K562 (cell line): Measurements from ENCODE around the gene ATAD3C. TPM values are rescaled to one million over a fixed set of nuclear protein-coding genes. Genes with fewer than 3 reads are reported as not detected.

Experiments used
- ARID3A ChIP-seq: IDR thresholded peaks from 2 replicates; pipeline ENCODE4 v1.6.1; 2012; ENCODE audit warnings: low read depth, low read length, improper control_type of control experiment, borderline replicate concordance
- ATF4 ChIP-seq: fragments of 450-650 bp; formaldehyde crosslinking; IDR thresholded peaks from 2 replicates; pipeline ENCODE4 v1.4.0; 2022; ENCODE audit warnings: mild to moderate bottlenecking, moderate library complexity
- CBFB ChIP-seq: sonication (generic); formaldehyde crosslinking; IDR thresholded peaks from 2 replicates; pipeline ENCODE4 v1.4.0; 2020; ENCODE audit warnings: mild to moderate bottlenecking, missing genetic modification reagents
- CREB1 ChIP-seq, 2 experiments: sonication (generic) in 1 of 2; formaldehyde crosslinking in 1 of 2; IDR thresholded peaks; 2 replicates each; pipeline versions ENCODE4 v1.6.1 to v1.8.0; 2012 to 2022; ENCODE audit warnings: inconsistent platforms in 1 of 2, mild to moderate bottlenecking in 1 of 2, missing genetic modification reagents in 1 of 2, moderate library complexity in 1 of 2
- CTCF ChIP-seq, 3 experiments: IDR thresholded peaks in 2 of 3; conservative IDR thresholded peaks in 1 of 3; 2 replicates each; pipeline ENCODE4 v1.5.1; 2011 to 2012; ENCODE audit warnings: low read length in 3 of 3, mild to moderate bottlenecking in 3 of 3, control low read depth in 2 of 3, improper control_type of control experiment in 1 of 3, inconsistent platforms in 1 of 3, low read depth in 1 of 3, mixed read lengths in 1 of 3, moderate library complexity in 1 of 3; ENCODE audit not compliant: insufficient read depth in 2 of 3
- KDM2B ChIP-seq: fragments of 250-450 bp; sonication (Bioruptor Pico); IDR thresholded peaks from 2 replicates; pipeline ENCODE4 v1.8.0; 2021; ENCODE audit warnings: mild to moderate bottlenecking, moderate library complexity
- L3MBTL2 ChIP-seq: fragments of 450-650 bp; IDR thresholded peaks from 2 replicates; pipeline ENCODE4 v1.6.1; 2016; ENCODE audit warnings: mild to moderate bottlenecking, moderate library complexity
- MAX ChIP-seq: sonication (generic); formaldehyde crosslinking; IDR thresholded peaks from 2 replicates; pipeline ENCODE4 v1.9.0; 2022; ENCODE audit warnings: mild to moderate bottlenecking, missing genetic modification reagents
- MBD2 ChIP-seq: sonication (generic); IDR thresholded peaks from 2 replicates; pipeline ENCODE4 v1.6.1; 2016; ENCODE audit warnings: low read depth, borderline replicate concordance
- POLR2G ChIP-seq: fragments of 200-400 bp; formaldehyde crosslinking; IDR thresholded peaks from 2 replicates; pipeline ENCODE4 v1.6.1; 2017; ENCODE audit warnings: low read depth, mild to moderate bottlenecking, antibody characterized with exemption, low read length, moderate library complexity
- SETDB1 ChIP-seq: IDR thresholded peaks from one replicate; pipeline ENCODE4 v1.6.1; 2012; ENCODE audit warnings: low read length, control low read depth, inconsistent platforms
- THAP12 ChIP-seq: fragments of 250-450 bp; sonication (Bioruptor Pico); IDR thresholded peaks from 2 replicates; pipeline ENCODE4 v1.9.0; 2021; ENCODE audit warnings: mild to moderate bottlenecking, inconsistent platforms
- WHSC1 ChIP-seq: IDR thresholded peaks from one replicate; pipeline ENCODE4 v1.6.1; 2012; ENCODE audit warnings: low read length, control low read depth, inconsistent platforms
- ZHX1 ChIP-seq: fragments of 150-350 bp; conservative IDR thresholded peaks from 2 replicates; pipeline ENCODE4 v1.6.1; 2014; ENCODE audit warnings: low read length
- ZNF668 ChIP-seq: fragments of 250-450 bp; sonication (Bioruptor Pico); IDR thresholded peaks from 2 replicates; pipeline ENCODE4 v1.8.0; 2022; ENCODE audit warnings: mild to moderate bottlenecking, inconsistent platforms
- ZNF764 ChIP-seq: fragments of 250-450 bp; sonication (Bioruptor Pico); IDR thresholded peaks from 2 replicates; pipeline ENCODE4 v1.4.0; 2020; ENCODE audit warnings: low read depth, mild to moderate bottlenecking, moderate library complexity
- polyA plus RNA-seq, 8 experiments: library from polyadenylated mRNA; depleted of rRNA in 4 of 8; stranded (reverse) in 5 of 8; unstranded in 3 of 8; fragments of >200 nt; fragmentation: Nextera tagmentation in 2 of 8; fragmentation: Illumina TruSeq in 1 of 8; extraction: Ambion mirVana in 2 of 8; extraction: Trizol in 1 of 8; gene quantifications; 2 replicates each; pipeline versions ENCODE4 v1.2.1 to v1.2.3, GENCODE V29; 2011 to 2014; ENCODE audit warnings: inconsistent platforms in 1 of 8, missing spikeins in 1 of 8
- total RNA-seq, 7 experiments: library from RNA; depleted of rRNA in 6 of 7; stranded (reverse); fragments of >200 nt in 6 of 7; fragmentation: Illumina TruSeq in 2 of 7; extraction: Trizol in 2 of 7; gene quantifications; 2 replicates each; pipeline versions ENCODE4 v1.2.1 to v1.2.3, GENCODE V29; 2011 to 2021; ENCODE audit warnings: low replicate concordance in 1 of 7

ATAD3C gene
- total and polyA plus RNA-seq, 9 of the 15 experiments (the other 6 are each of a cell fraction or from before 2014, with no cell fraction given), result 0.03 to 0.18 TPM; not detected in 7

GRCh38 chr1:1435106-1435903 lies 14.2 kb upstream of the ATAD3C start, which contains the start of gene VWA1 (continued):
- TF ChIP-seq ARID3A, result no peak
- TF ChIP-seq MBD2, result 0 out of 2 replicates have a peak, but pooled peaks have one; percentile 20
- TF ChIP-seq THAP12 (CRISPR knock-in tag), result peak; percentile 45; the same call in 1 of the 2 replicates
- 0 out of 2 replicates have a peak, but pooled peaks have one; percentile 19 for TF ChIP-seq ATF4 (CRISPR knock-in tag)
- TF ChIP-seq ZNF764, result no peak
- 0 out of 2 replicates have a peak, but pooled peaks have one; percentile 32 for TF ChIP-seq KDM2B (CRISPR knock-in tag)
- TF ChIP-seq MAX (CRISPR knock-in tag), result peak; percentile 59
- TF ChIP-seq CTCF (IDR thresholded peaks at IDR 0.05 in 2 of 3, conservative IDR thresholded peaks at IDR 0.05 in 1 of 3; ENCODE audit: insufficient read depth in 2 of 3, low read depth in 1 of 3, low read length in 3 of 3), result no peak
- peak; percentile 75 for TF ChIP-seq L3MBTL2
- peak; percentile 82; the same call in 1 of the 2 replicates for TF ChIP-seq CBFB (CRISPR knock-in tag)
- TF ChIP-seq ZNF668 (CRISPR knock-in tag), result no peak
- TF ChIP-seq CREB1 (IDR thresholded peaks at IDR 0.05), result peak; percentile 30; the same call in 1 of the 2 replicates
- 0 out of 2 replicates have a peak, but pooled peaks have one; percentile 16 for TF ChIP-seq CREB1 (CRISPR knock-in tag; IDR thresholded peaks at IDR 0.05)
- TF ChIP-seq ZHX1, result no peak
- no peak for TF ChIP-seq SETDB1
- peak; percentile 74 for TF ChIP-seq POLR2G
- no peak for TF ChIP-seq WHSC1
